Parathyroid adenoma (tissue), 2 donors: ENCODE results near the gene JAK1.

Source experiments
- H2AFZ ChIP-seq: fragments of 300-600 bp; sonication (generic); one replicate; pipeline ENCODE4 v1.7.0; 2017; ENCODE audit warnings: antibody characterized with exemption, mild to moderate bottlenecking
- H3K27ac ChIP-seq: fragments of 300-600 bp; sonication (generic); one replicate; pipeline ENCODE4 v1.7.0; 2017
- H3K27me3 ChIP-seq: fragments of 300-600 bp; sonication (generic); one replicate; pipeline ENCODE4 v1.7.0; 2017; ENCODE audit warnings: low read length; ENCODE audit not compliant: control insufficient read depth, insufficient read depth
- H3K36me3 ChIP-seq: fragments of 300-600 bp; sonication (generic); one replicate; pipeline ENCODE4 v1.7.0; 2017; ENCODE audit warnings: low read length; ENCODE audit not compliant: control insufficient read depth, insufficient read depth
- H3K4me1 ChIP-seq: fragments of 300-600 bp; sonication (generic); one replicate; pipeline ENCODE4 v1.7.0; 2017; ENCODE audit warnings: control low read depth
- H3K4me2 ChIP-seq: fragments of 300-600 bp; sonication (generic); one replicate; pipeline ENCODE4 v1.7.0; 2017; ENCODE audit warnings: low read length
- H3K4me3 ChIP-seq: fragments of 300-600 bp; sonication (generic); one replicate; pipeline ENCODE4 v1.7.0; 2017; ENCODE audit warnings: low read depth, low read length
- H3K79me2 ChIP-seq: fragments of 300-600 bp; sonication (generic); one replicate; pipeline ENCODE4 v1.7.0; 2017; ENCODE audit warnings: control low read depth
- H3K9ac ChIP-seq: fragments of 300-600 bp; sonication (generic); one replicate; pipeline ENCODE4 v1.7.0; 2017; ENCODE audit warnings: mild to moderate bottlenecking
- H3K9me3 ChIP-seq: fragments of 300-600 bp; sonication (generic); one replicate; pipeline ENCODE4 v1.7.0; 2017; ENCODE audit warnings: low read length; ENCODE audit not compliant: control insufficient read depth
- TF ChIP-seq, protein P1 (sequence below): fragments of 300-600 bp; sonication (generic); IDR thresholded peaks from one replicate; pipeline ENCODE4 v1.7.0; 2017; ENCODE audit warnings: antibody characterized with exemption, mild to moderate bottlenecking
- donor health status: primary hyperparathyroidism.

The JAK1 gene

GRCh38 chr1:64892576-64893573 is 73.5 kb downstream of the JAK1 start:
- H3K4me1 ChIP-seq = peaks cover 4% of the 10 kb centered on the region
- H3K4me2 ChIP-seq = no peak overlapping the region
- no peak overlapping the region for H3K4me3 ChIP-seq
- no peak overlapping the region for H3K9ac ChIP-seq
- no peak overlapping the region for H2AFZ ChIP-seq
- no peaks in the 10 kb centered on the region for H3K27me3 ChIP-seq
- H3K36me3 ChIP-seq = no peaks in the 10 kb centered on the region
- peaks cover 26% of the 10 kb centered on the region for H3K79me2 ChIP-seq
- no peaks in the 10 kb centered on the region for H3K9me3 ChIP-seq
- H3K27ac ChIP-seq = no peak overlapping the region
- TF ChIP-seq, protein P1, sequence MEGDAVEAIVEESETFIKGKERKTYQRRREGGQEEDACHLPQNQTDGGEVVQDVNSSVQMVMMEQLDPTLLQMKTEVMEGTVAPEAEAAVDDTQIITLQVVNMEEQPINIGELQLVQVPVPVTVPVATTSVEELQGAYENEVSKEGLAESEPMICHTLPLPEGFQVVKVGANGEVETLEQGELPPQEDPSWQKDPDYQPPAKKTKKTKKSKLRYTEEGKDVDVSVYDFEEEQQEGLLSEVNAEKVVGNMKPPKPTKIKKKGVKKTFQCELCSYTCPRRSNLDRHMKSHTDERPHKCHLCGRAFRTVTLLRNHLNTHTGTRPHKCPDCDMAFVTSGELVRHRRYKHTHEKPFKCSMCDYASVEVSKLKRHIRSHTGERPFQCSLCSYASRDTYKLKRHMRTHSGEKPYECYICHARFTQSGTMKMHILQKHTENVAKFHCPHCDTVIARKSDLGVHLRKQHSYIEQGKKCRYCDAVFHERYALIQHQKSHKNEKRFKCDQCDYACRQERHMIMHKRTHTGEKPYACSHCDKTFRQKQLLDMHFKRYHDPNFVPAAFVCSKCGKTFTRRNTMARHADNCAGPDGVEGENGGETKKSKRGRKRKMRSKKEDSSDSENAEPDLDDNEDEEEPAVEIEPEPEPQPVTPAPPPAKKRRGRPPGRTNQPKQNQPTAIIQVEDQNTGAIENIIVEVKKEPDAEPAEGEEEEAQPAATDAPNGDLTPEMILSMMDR = no peak

- peaks cover 4% of the 10 kb centered on the region for H3K4me1 ChIP-seq
These were observed 74.9 kb downstream of the JAK1 start for GRCh38 chr1:64891448-64891825.

GRCh38 chr1:64890699-64891447 is 75.5 kb downstream of the JAK1 start:
- Histone ChIP-seq H3K27ac (no peak overlapping the region), H3K79me2 (peaks cover 28% of the 10 kb centered on the region), H3K4me3 (no peak overlapping the region), H3K36me3 (no peaks in the 10 kb centered on the region), H3K9me3 (no peaks in the 10 kb centered on the region), H3K9ac (no peak overlapping the region), H2AFZ (no peak overlapping the region), H3K27me3 (no peaks in the 10 kb centered on the region), H3K4me2 (no peak overlapping the region), H3K4me1 (peaks cover 4% of the 10 kb centered on the region)
- TF ChIP-seq, protein P1 = no peak

More at GRCh38 chr1:64891448-64891825, 74.9 kb downstream of the JAK1 start:
- Histone ChIP-seq H2AFZ (no peak overlapping the region), H3K27me3 (no peaks in the 10 kb centered on the region), H3K4me3 (no peak overlapping the region), H3K9ac (no peak overlapping the region), H3K27ac (no peak overlapping the region), H3K4me2 (no peak overlapping the region), H3K36me3 (no peaks in the 10 kb centered on the region), H3K9me3 (no peaks in the 10 kb centered on the region), H3K79me2 (peaks cover 28% of the 10 kb centered on the region)
- TF ChIP-seq, protein P1 = no peak

DNA sequence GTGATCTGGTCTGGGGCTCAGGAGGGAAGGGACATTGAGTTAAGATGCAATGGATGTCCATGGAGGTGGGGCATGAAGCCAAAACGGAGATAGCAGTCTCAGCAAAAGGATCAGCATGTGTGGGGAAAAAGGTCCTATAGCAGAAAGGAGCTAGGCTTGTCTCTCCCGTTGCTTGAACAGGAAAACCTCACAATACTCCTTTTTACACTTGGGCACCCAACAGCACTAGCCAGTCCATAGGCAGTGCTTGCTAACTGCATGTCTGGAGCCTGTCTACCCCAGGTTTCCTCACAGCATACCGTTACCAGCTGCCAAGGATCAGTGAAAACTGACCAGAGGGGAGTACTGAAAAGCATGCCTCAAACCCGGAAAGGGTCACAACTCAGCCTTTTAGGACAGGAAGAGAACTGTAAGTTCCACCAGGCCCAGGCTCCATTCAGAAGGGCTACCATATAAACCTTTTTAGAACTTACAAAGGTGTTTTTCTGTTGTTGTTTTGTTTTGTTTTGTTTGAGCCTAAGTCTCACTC is 78.6 kb downstream of the JAK1 start:
- H3K9me3 ChIP-seq = no peaks in the 10 kb centered on the region
- H3K27ac ChIP-seq = no peak overlapping the region
- TF ChIP-seq, protein P1 = no peak
- H3K4me1 ChIP-seq = peaks cover 2% of the 10 kb centered on the region
- no peak overlapping the region for H3K9ac ChIP-seq
- no peak overlapping the region for H3K4me2 ChIP-seq
- peaks cover 25% of the 10 kb centered on the region for H3K79me2 ChIP-seq
- H2AFZ ChIP-seq = no peak overlapping the region
- H3K36me3 ChIP-seq = no peaks in the 10 kb centered on the region
- no peaks in the 10 kb centered on the region for H3K27me3 ChIP-seq
- H3K4me3 ChIP-seq = no peak overlapping the region
